HCT116 (cell line): ENCODE data around the gene PRKCA. TPM values are rescaled to one million over a fixed set of nuclear protein-coding genes. Genes with fewer than 3 reads are reported as not detected.

ENCODE experiments used
- ATAC-seq: fragments of 200-7000 bp; cut with Tn5 transposase; 2 replicates; pipeline ENCODE4 v1.9.1; 2020; ENCODE audit warnings: mild to moderate bottlenecking, moderate library complexity
- BruUV-seq: library from RNA; stranded (reverse); fragments of 400-500 nt; replicated peaks from 2 replicates; lab custom pipeline; 2021; lab: Mats Ljungman, UMichigan
- CTCF ChIA-PET: fragments of 300-600 bp; sonication (Branson Sonifier 250); formaldehyde crosslinking; loops from one replicate; lab custom pipeline; 2021; ENCODE audit warnings: antibody characterized with exemption; lab: Charles Lee
- POLR2A ChIA-PET: fragments of 300-600, 350-600 bp; sonication (Branson Sonifier 250); formaldehyde crosslinking; loops from one replicate; lab custom pipeline; 2021; ENCODE audit warnings: antibody characterized with exemption; lab: Charles Lee
- RAD21 ChIA-PET, 2 experiments: fragments of 300-600 bp; sonication (Branson Sonifier 250); formaldehyde crosslinking; loops; one replicate each; lab custom pipeline; 2023; ENCODE audit warnings: low total read pairs in 2 of 2; ENCODE audit not compliant: uncharacterized antibody in 2 of 2, unreplicated experiment in 2 of 2, low non-redundant PET in 1 of 2; lab: Charles Lee
- DNase-seq: peaks from one replicate; pipeline ENCODE4 v3.0.0-alpha.2; 2010; ENCODE audit warnings: low read depth, low spot score
- H2AFZ ChIP-seq: fragments of 200-600 bp; shearing (Covaris generic), sonication (generic); 2 replicates; pipeline ENCODE4 v1.6.1; 2017; ENCODE audit warnings: low read depth, mixed run types, mixed read lengths, antibody characterized with exemption, low read length; ENCODE audit not compliant: poor library complexity, severe bottlenecking
- H3K27ac ChIP-seq: 2 replicates; pipeline ENCODE4 v1.5.1; 2012; ENCODE audit warnings: low read depth, low read length
- H3K27me3 ChIP-seq: fragments of 200-600 bp; sonication (generic); 2 replicates; pipeline ENCODE4 v1.6.1; 2016; ENCODE audit warnings: mixed run types, low read length, mixed read lengths; ENCODE audit not compliant: insufficient read depth
- H3K36me3 ChIP-seq, 2 experiments: fragments of 200-500 bp in 1 of 2; fragments of 200-600 bp in 1 of 2; sonication (Bioruptor generic) in 1 of 2; sonication (generic) in 1 of 2; 2 replicates each; pipeline versions ENCODE4 v1.5.1 to v1.6.1; 2014 to 2016; ENCODE audit warnings: low read length in 2 of 2, inconsistent platforms in 1 of 2, mixed read lengths in 1 of 2, mixed run types in 1 of 2; ENCODE audit not compliant: insufficient read depth in 2 of 2, control insufficient read depth in 1 of 2
- H3K4me1 ChIP-seq, 2 experiments: fragments of 200-600 bp in 1 of 2; sonication (generic) in 1 of 2; 2 replicates each; pipeline versions ENCODE4 v1.5.1 to v1.6.1; 2012 to 2017; ENCODE audit warnings: low read length in 2 of 2, inconsistent platforms in 1 of 2, mild to moderate bottlenecking in 1 of 2, mixed read lengths in 1 of 2, mixed run types in 1 of 2, moderate library complexity in 1 of 2; ENCODE audit not compliant: insufficient read depth in 2 of 2, control insufficient read depth in 1 of 2
- H3K4me2 ChIP-seq: fragments of 200-600 bp; sonication (generic); 2 replicates; pipeline ENCODE4 v1.6.1; 2017; ENCODE audit warnings: mixed run types, low read length, mixed read lengths
- H3K4me3 ChIP-seq, 2 experiments: fragments of 200-600 bp in 1 of 2; sonication (generic) in 1 of 2; replicated peaks in 1 of 2; 2 replicates each; pipeline ENCODE4 v1.5.1; 2011 to 2016; ENCODE audit warnings: low read length in 2 of 2, control low read depth in 1 of 2, low read depth in 1 of 2, mild to moderate bottlenecking in 1 of 2, mixed read lengths in 1 of 2, mixed run types in 1 of 2
- H3K79me2 ChIP-seq: fragments of 200-600 bp; sonication (generic); 2 replicates; pipeline ENCODE4 v1.6.1; 2017; ENCODE audit warnings: mild to moderate bottlenecking, mixed run types, low read length, moderate library complexity, mixed read lengths; ENCODE audit not compliant: insufficient read depth
- H3K9ac ChIP-seq: fragments of 200-600 bp; sonication (generic); 2 replicates; pipeline ENCODE4 v1.6.1; 2016; ENCODE audit warnings: low read length, mixed read lengths
- H3K9me2 ChIP-seq: fragments of 200-600 bp; sonication (generic), shearing (Covaris generic); 2 replicates; pipeline ENCODE4 v1.6.1; 2017; ENCODE audit warnings: mixed run types, mild to moderate bottlenecking, moderate library complexity; ENCODE audit not compliant: insufficient read depth
- H3K9me3 ChIP-seq, 2 experiments: fragments of 200-500 bp in 1 of 2; fragments of 200-600 bp in 1 of 2; sonication (Bioruptor generic) in 1 of 2; sonication (generic) in 1 of 2; 2 replicates each; pipeline ENCODE4 v1.6.1; 2014 to 2017; ENCODE audit warnings: low read length in 2 of 2, mixed read lengths in 2 of 2, inconsistent platforms in 1 of 2, low read depth in 1 of 2, mild to moderate bottlenecking in 1 of 2, mixed run types in 1 of 2, moderate library complexity in 1 of 2; ENCODE audit not compliant: control insufficient read depth in 1 of 2, insufficient read depth in 1 of 2
- H4K20me1 ChIP-seq: fragments of 200-600 bp; sonication (generic), shearing (Covaris generic); 2 replicates; pipeline ENCODE4 v1.6.1; 2017; ENCODE audit warnings: mixed run types, mild to moderate bottlenecking, moderate library complexity; ENCODE audit not compliant: insufficient read depth
- ATF3 ChIP-seq: IDR thresholded peaks from 2 replicates; pipeline ENCODE4 v1.6.1; 2012
- CTCF ChIP-seq, 3 experiments: fragments of 200-600 bp in 1 of 3; sonication (generic) in 1 of 3; IDR thresholded peaks in 2 of 3; conservative IDR thresholded peaks in 1 of 3; 2 replicates each; pipeline ENCODE4 v1.5.1; 2012 to 2017; ENCODE audit warnings: low read depth in 2 of 3, low read length in 2 of 3, antibody characterized with exemption in 1 of 3, borderline replicate concordance in 1 of 3, control low read depth in 1 of 3, mild to moderate bottlenecking in 1 of 3, mixed read lengths in 1 of 3, mixed run types in 1 of 3, moderate library complexity in 1 of 3; ENCODE audit not compliant: insufficient read depth in 1 of 3
- EZH2 ChIP-seq: fragments of 200-600 bp; sonication (generic); IDR thresholded peaks from 2 replicates; pipeline ENCODE4 v1.6.1; 2017; ENCODE audit warnings: antibody characterized with exemption, mixed run types
- FOSL1 ChIP-seq: IDR thresholded peaks from 2 replicates; pipeline ENCODE4 v1.6.1; 2012; ENCODE audit warnings: low read depth
- JUND ChIP-seq: IDR thresholded peaks from 2 replicates; pipeline ENCODE4 v1.6.1; 2012
- MAX ChIP-seq: IDR thresholded peaks from 2 replicates; pipeline ENCODE4 v1.6.1; 2012
- POLR2A ChIP-seq: IDR thresholded peaks from 2 replicates; pipeline ENCODE4 v1.7.0; 2011; ENCODE audit warnings: borderline replicate concordance; ENCODE audit not compliant: insufficient read depth, insufficient read length; ENCODE audit errors: extremely low read depth
- RAD21 ChIP-seq: IDR thresholded peaks from 2 replicates; pipeline ENCODE4 v1.6.1; 2012; ENCODE audit warnings: low read depth, mild to moderate bottlenecking
- SIN3A ChIP-seq: IDR thresholded peaks from 2 replicates; pipeline ENCODE4 v1.6.1; 2012; ENCODE audit warnings: low read depth
- SP1 ChIP-seq: IDR thresholded peaks from 2 replicates; pipeline ENCODE4 v1.6.1; 2012; ENCODE audit warnings: low read depth
- TCF7L2 ChIP-seq: IDR thresholded peaks from 2 replicates; pipeline ENCODE4 v1.7.0; 2011; ENCODE audit warnings: borderline replicate concordance, inconsistent platforms; ENCODE audit not compliant: insufficient read depth, insufficient read length; ENCODE audit errors: extremely low read depth
- YY1 ChIP-seq: IDR thresholded peaks from 2 replicates; pipeline ENCODE4 v1.6.1; 2011; ENCODE audit warnings: low read length, low read depth, moderate library complexity, mild to moderate bottlenecking; ENCODE audit not compliant: insufficient replicate concordance; ENCODE audit errors: extremely low read depth
- ZBTB33 ChIP-seq: IDR thresholded peaks from 2 replicates; pipeline ENCODE4 v1.6.1; 2011; ENCODE audit warnings: mild to moderate bottlenecking, low read length, moderate library complexity; ENCODE audit not compliant: insufficient replicate concordance; ENCODE audit errors: extremely low read depth
- ZNF274 ChIP-seq: fragments of 200-500 bp; sonication (Bioruptor generic); IDR thresholded peaks from 2 replicates; pipeline ENCODE4 v1.6.1; 2014; ENCODE audit warnings: mild to moderate bottlenecking, low read depth, low read length, inconsistent platforms
- intact Hi-C: fragments of 100-400 bp; cut with micrococcal nuclease; formaldehyde crosslinking; loops from 2 replicates; pipeline ENCODE4 v1.10.0; 2022
- total RNA-seq: library from RNA; stranded (reverse); gene quantifications from one replicate; pipeline ENCODE4 v1.2.1, GENCODE V29; 2021; ENCODE audit not compliant: unreplicated experiment

Gene PRKCA
- total RNA-seq, 1 experiment from 2014 or later = 18.8 TPM

- Histone ChIP-seq H4K20me1 (no peaks in the 10 kb centered on the region), H3K27me3 (no peaks in the 10 kb centered on the region), H3K9ac (no peak overlapping the region), H3K27ac (no peak overlapping the region), H3K4me1 (peaks cover 27 to 40% of the 10 kb centered on the region in 2 experiments), H3K9me2 (no peaks in the 10 kb centered on the region), H2AFZ (peak overlapping the region; percentile 56), H3K4me3 (no peak overlapping the region), H3K79me2 (no peaks in the 10 kb centered on the region), H3K4me2 (peak overlapping the region; percentile 45), H3K36me3 (no peaks in the 10 kb centered on the region), H3K9me3 (no peaks in the 10 kb centered on the region)
- ChIA-PET RAD21 (no interaction called here), POLR2A (interaction anchor here (0.6 kb wide), 2 partner anchors 151 to 283 kb away, joined by 3 read pairs; no protein-coding TSS in a partner anchor), CTCF (no interaction called here)
- intact Hi-C loops = no loop called here
- TF ChIP-seq TCF7L2 (no peak), YY1 (no peak), EZH2 (no peak), SIN3A (no peak), ZNF274 (no peak), POLR2A (no peak), RAD21 (no peak), SP1 (peak; percentile 15; the same call in 1 of the 2 replicates), MAX (no peak), ATF3 (no peak), JUND (peak; percentile 41; the same call in 1 of the 2 replicates), ZBTB33 (no peak), FOSL1 (peak; percentile 54), CTCF (IDR thresholded peaks at IDR 0.05 in 2 of 3, conservative IDR thresholded peaks at IDR 0.05 in 1 of 3; ENCODE audit: borderline replicate concordance in 1 of 3, insufficient read depth in 1 of 3, low read depth in 2 of 3, low read length in 2 of 3) (no peak)
- no peak for DNase-seq
- no peak for ATAC-seq
- BruUV-seq = no TSS peak
Observed at GRCh38 chr17:66272811-66273585, 29.4 kb upstream of the PRKCA start.
